HEK293 (cell line): Measurements from ENCODE around the gene SLC66A2.

Experiments
- CTCF ChIA-PET: fragments of 350-600 bp; formaldehyde crosslinking; extraction: SDS; loops from one replicate; lab custom pipeline; 2021; ENCODE audit warnings: antibody characterized with exemption; lab: Yijun Ruan, JAX
- POLR2A ChIA-PET: fragments of 300-600 bp; formaldehyde crosslinking; extraction: SDS; loops from one replicate; lab custom pipeline; 2020; ENCODE audit warnings: antibody characterized with exemption, inconsistent platforms; lab: Yijun Ruan, JAX
- H3K27ac ChIP-seq: fragments of 200-500 bp; sonication (Bioruptor generic); 2 replicates; pipeline ENCODE4 v1.5.1; 2014; ENCODE audit warnings: low read depth, low read length, control low read depth, inconsistent platforms; ENCODE audit errors: extremely low read depth
- H3K36me3 ChIP-seq, 2 experiments: fragments of 200-500 bp in 1 of 2; sonication (Bioruptor generic) in 1 of 2; 1 replicate in 1 of 2; 2 replicates in 1 of 2; pipeline ENCODE4 v1.5.1; 2014 to 2017; ENCODE audit warnings: inconsistent platforms in 2 of 2, low read length in 2 of 2; ENCODE audit not compliant: control insufficient read depth in 2 of 2, insufficient read depth in 1 of 2
- H3K4me1 ChIP-seq: fragments of 200-500 bp; sonication (Bioruptor generic); 2 replicates; pipeline ENCODE4 v1.5.1; 2014; ENCODE audit warnings: mild to moderate bottlenecking, low read length, inconsistent platforms; ENCODE audit not compliant: control insufficient read depth, insufficient read depth
- H3K4me3 ChIP-seq: 2 replicates; pipeline ENCODE4 v1.5.1; 2011; ENCODE audit warnings: low read depth, mild to moderate bottlenecking, control low read depth, low read length, moderate library complexity
- H3K9me3 ChIP-seq: fragments of 200-500 bp; sonication (Bioruptor generic); 2 replicates; pipeline ENCODE4 v1.5.1; 2014; ENCODE audit warnings: low read depth, low read length, inconsistent platforms; ENCODE audit not compliant: control insufficient read depth, insufficient read depth
- HOXC10 ChIP-seq: sonication (generic); formaldehyde crosslinking; IDR thresholded peaks from 2 replicates; pipeline ENCODE4 v1.8.1; 2023; ENCODE audit warnings: mild to moderate bottlenecking, missing genetic modification reagents
- IKZF3 ChIP-seq: fragments of 450-650 bp; IDR thresholded peaks from 2 replicates; pipeline ENCODE4 v1.5.0; 2018; ENCODE audit warnings: missing biosample characterization, mild to moderate bottlenecking, missing genetic modification characterization, moderate library complexity
- KLF16 ChIP-seq: fragments of 450-650 bp; formaldehyde crosslinking; IDR thresholded peaks from 2 replicates; pipeline ENCODE4 v1.5.1; 2017; ENCODE audit warnings: missing biosample characterization, missing genetic modification characterization
- KLF7 ChIP-seq: fragments of 450-650 bp; formaldehyde crosslinking; IDR thresholded peaks from 2 replicates; pipeline ENCODE4 v1.5.1; 2016; ENCODE audit warnings: missing biosample characterization, missing genetic modification characterization, borderline replicate concordance
- MZF1 ChIP-seq: fragments of 450-650 bp; formaldehyde crosslinking; IDR thresholded peaks from 2 replicates; pipeline ENCODE4 v1.5.1; 2017; ENCODE audit warnings: missing biosample characterization, missing genetic modification characterization, borderline replicate concordance
- PRDM1 ChIP-seq: fragments of 450-650 bp; formaldehyde crosslinking; IDR thresholded peaks from 2 replicates; pipeline ENCODE4; 2016; ENCODE audit warnings: missing biosample characterization, missing genetic modification characterization
- SETDB1 ChIP-seq: IDR thresholded peaks from one replicate; pipeline ENCODE4 v1.6.1; 2017; ENCODE audit warnings: mild to moderate bottlenecking, low read length, moderate library complexity, mixed read lengths; ENCODE audit not compliant: insufficient read length
- ZBTB7A ChIP-seq: fragments of 450-650 bp; formaldehyde crosslinking; IDR thresholded peaks from 2 replicates; pipeline ENCODE4 v1.5.1; 2016; ENCODE audit warnings: low read depth, missing biosample characterization, missing genetic modification characterization
- ZNF121 ChIP-seq: fragments of 450-650 bp; formaldehyde crosslinking; IDR thresholded peaks from 2 replicates; pipeline ENCODE4 v1.5.1; 2016; ENCODE audit warnings: missing biosample characterization, missing genetic modification characterization
- ZNF155 ChIP-seq: fragments of 450-650 bp; formaldehyde crosslinking; IDR thresholded peaks from 2 replicates; pipeline ENCODE4 v1.5.1; 2016; ENCODE audit warnings: missing biosample characterization, missing genetic modification characterization
- ZNF19 ChIP-seq: fragments of 450-650 bp; formaldehyde crosslinking; IDR thresholded peaks from 2 replicates; pipeline ENCODE4; 2016; ENCODE audit warnings: missing biosample characterization, missing genetic modification characterization, low read depth
- ZNF302 ChIP-seq: fragments of 450-650 bp; formaldehyde crosslinking; IDR thresholded peaks from 2 replicates; pipeline ENCODE4 v1.5.1; 2016; ENCODE audit warnings: missing biosample characterization, missing genetic modification characterization, low read depth
- ZNF354C ChIP-seq: fragments of 450-650 bp; formaldehyde crosslinking; IDR thresholded peaks from 2 replicates; pipeline ENCODE4 v1.5.1; 2016; ENCODE audit warnings: missing biosample characterization, missing genetic modification characterization, low read depth, borderline replicate concordance
- ZNF560 ChIP-seq: fragments of 450-650 bp; formaldehyde crosslinking; IDR thresholded peaks from 2 replicates; pipeline ENCODE4 v1.5.1; 2017; ENCODE audit warnings: missing biosample characterization, missing genetic modification characterization, borderline replicate concordance
- ZNF701 ChIP-seq: fragments of 450-650 bp; formaldehyde crosslinking; IDR thresholded peaks from 2 replicates; pipeline ENCODE4 v1.5.1; 2016; ENCODE audit warnings: missing biosample characterization, missing genetic modification characterization
- TF ChIP-seq, protein P1 (sequence below): fragments of 450-650 bp; formaldehyde crosslinking; IDR thresholded peaks from 2 replicates; pipeline ENCODE4 v1.5.1; 2016; ENCODE audit warnings: missing biosample characterization, missing genetic modification characterization
- TF ChIP-seq, protein P2 (sequence below): fragments of 450-650 bp; formaldehyde crosslinking; IDR thresholded peaks from 2 replicates; pipeline ENCODE4 v1.5.1; 2016; ENCODE audit warnings: missing biosample characterization, missing genetic modification characterization
- TF ChIP-seq, protein P3 (sequence below): fragments of 450-650 bp; formaldehyde crosslinking; optimal IDR thresholded peaks from 2 replicates; pipeline ENCODE3; 2016; ENCODE audit warnings: missing biosample characterization, mild to moderate bottlenecking, missing genetic modification characterization

Gene SLC66A2

DNA sequence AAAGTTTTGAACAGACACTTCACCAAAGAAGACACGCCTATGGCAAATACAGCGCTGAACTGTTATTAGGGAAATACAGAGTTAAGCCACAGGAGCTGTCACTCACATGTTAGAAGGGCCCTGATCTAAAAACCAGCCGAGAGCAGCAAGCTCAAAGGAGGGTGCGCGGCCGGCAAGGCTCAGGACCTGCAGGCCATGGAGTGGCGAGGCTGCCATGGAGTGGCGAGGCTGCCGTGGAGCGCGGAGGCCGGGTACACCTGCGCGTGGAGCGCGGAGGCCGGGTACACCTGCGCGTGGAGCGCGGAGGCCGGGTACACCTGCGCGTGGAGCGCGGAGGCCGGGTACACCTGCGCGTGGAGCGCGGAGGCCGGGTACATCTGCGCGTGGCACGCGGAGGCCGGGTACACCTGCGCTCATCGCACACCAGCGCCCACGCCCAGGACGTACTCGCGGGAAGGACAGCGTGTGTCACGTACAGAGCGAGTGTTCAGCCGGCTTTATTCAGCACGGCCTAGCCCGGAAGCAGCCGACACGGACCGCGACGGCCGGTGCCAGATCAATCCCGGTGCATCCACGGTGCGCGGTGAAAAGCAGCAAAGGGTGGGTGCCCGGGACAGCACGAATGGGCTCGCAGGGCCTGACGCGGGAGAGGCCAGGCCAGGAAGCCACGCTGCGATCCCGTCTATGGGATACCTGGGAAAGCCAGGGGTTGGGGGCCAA, 68.8 kb downstream of the SLC66A2 start:
- no peak overlapping the region for H3K4me3 ChIP-seq
- H3K9me3 ChIP-seq = no peaks in the 10 kb centered on the region
- CTCF ChIA-PET = no interaction called here
- H3K36me3 ChIP-seq = no peaks in the 10 kb centered on the region
- TF ChIP-seq KLF16 (tag by site-specific recombination) = no peak
- TF ChIP-seq, protein P1, sequence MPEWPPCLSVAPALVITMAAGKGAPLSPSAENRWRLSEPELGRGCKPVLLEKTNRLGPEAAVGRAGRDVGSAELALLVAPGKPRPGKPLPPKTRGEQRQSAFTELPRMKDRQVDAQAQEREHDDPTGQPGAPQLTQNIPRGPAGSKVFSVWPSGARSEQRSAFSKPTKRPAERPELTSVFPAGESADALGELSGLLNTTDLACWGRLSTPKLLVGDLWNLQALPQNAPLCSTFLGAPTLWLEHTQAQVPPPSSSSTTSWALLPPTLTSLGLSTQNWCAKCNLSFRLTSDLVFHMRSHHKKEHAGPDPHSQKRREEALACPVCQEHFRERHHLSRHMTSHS (tag by site-specific recombination) = no peak
- TF ChIP-seq, all 188 proteins: peak for 0
- POLR2A ChIA-PET = no interaction called here
- Histone ChIP-seq H3K27ac (no peak overlapping the region), H3K4me1 (no peaks in the 10 kb centered on the region)

DNA sequence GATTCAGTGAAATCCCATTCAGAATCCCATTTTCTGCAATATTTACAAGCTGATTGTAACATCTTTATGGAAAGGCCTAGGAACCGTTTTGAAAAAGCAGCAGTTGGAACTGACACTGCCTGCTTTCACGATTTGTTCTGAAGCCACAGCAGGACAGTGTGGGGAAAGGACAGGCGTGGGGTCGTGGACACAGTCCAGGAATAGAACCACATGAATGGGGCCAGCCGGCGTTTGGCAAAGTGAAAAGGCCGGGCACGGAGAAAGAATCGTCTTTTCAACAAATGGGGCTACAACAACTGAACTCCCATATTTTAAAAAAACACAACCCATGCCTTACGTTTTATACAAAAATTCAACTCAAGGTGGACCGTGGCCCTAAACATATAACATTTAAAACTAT, 69.8 kb downstream of the SLC66A2 start:
- H3K36me3 ChIP-seq = no peaks in the 10 kb centered on the region
- POLR2A ChIA-PET = no interaction called here
- no peaks in the 10 kb centered on the region for H3K4me1 ChIP-seq
- no peak overlapping the region for H3K4me3 ChIP-seq
- H3K9me3 ChIP-seq = no peaks in the 10 kb centered on the region
- no peak overlapping the region for H3K27ac ChIP-seq
- TF ChIP-seq ZNF302 (tag by site-specific recombination) = no peak
- TF ChIP-seq ZBTB7A (tag by site-specific recombination) = no peak
- no peak for TF ChIP-seq ZNF701 (tag by site-specific recombination)
- TF ChIP-seq, all 188 proteins: peak for 0
- CTCF ChIA-PET = interaction anchor here (0.6 kb wide), 1 partner anchor 356 kb away, joined by 4 read pairs; no protein-coding TSS in a partner anchor

DNA sequence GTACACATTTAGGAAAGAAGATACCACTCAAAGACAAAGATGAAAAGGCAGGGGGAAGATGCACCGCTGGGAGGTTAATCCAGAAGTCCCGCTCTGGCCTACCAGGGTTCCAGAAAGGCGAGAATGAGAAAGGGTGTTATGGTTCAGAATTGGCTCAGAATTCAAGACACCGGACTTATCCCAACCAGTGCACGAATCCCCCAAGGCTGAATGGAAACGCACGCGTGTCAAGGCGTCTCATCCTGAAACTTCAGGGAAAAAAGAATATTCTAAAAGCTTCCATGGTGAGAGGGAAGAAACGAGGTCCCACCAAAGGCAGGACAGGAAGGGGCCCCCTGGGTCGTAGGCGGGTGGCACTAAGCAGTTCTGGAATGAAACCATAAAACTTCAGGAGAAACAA, 71.9 kb downstream of the SLC66A2 start:
- no peaks in the 10 kb centered on the region for H3K4me1 ChIP-seq
- TF ChIP-seq, protein P2, sequence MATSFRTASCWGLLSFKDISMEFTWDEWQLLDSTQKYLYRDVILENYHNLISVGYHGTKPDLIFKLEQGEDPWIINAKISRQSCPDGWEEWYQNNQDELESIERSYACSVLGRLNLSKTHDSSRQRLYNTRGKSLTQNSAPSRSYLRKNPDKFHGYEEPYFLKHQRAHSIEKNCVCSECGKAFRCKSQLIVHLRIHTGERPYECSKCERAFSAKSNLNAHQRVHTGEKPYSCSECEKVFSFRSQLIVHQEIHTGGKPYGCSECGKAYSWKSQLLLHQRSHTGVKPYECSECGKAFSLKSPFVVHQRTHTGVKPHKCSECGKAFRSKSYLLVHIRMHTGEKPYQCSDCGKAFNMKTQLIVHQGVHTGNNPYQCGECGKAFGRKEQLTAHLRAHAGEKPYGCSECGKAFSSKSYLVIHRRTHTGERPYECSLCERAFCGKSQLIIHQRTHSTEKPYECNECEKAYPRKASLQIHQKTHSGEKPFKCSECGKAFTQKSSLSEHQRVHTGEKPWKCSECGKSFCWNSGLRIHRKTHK = no peak
- TF ChIP-seq ZNF354C (tag by site-specific recombination) (no peak), ZNF121 (tag by site-specific recombination) (no peak), MZF1 (tag by site-specific recombination) (no peak), IKZF3 (no peak), ZNF155 (no peak), SETDB1 (no peak), HOXC10 (no peak), KLF7 (tag by site-specific recombination) (no peak), ZNF19 (tag by site-specific recombination) (no peak), PRDM1 (tag by site-specific recombination) (no peak), ZNF560 (no peak)
- TF ChIP-seq, protein P3, sequence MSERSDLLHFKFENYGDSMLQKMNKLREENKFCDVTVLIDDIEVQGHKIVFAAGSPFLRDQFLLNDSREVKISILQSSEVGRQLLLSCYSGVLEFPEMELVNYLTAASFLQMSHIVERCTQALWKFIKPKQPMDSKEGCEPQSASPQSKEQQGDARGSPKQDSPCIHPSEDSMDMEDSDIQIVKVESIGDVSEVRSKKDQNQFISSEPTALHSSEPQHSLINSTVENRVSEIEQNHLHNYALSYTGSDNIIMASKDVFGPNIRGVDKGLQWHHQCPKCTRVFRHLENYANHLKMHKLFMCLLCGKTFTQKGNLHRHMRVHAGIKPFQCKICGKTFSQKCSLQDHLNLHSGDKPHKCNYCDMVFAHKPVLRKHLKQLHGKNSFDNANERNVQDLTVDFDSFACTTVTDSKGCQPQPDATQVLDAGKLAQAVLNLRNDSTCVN (tag by site-specific recombination) = no peak
- ChIA-PET CTCF (no interaction called here), POLR2A (no interaction called here)
- no peaks in the 10 kb centered on the region for H3K9me3 ChIP-seq
- H3K27ac ChIP-seq = no peak overlapping the region
- no peak overlapping the region for H3K4me3 ChIP-seq
- no peaks in the 10 kb centered on the region for H3K36me3 ChIP-seq
